SU-DHL-6 (cell line): ENCODE measurements around the gene DOCK3.

ENCODE experiments used
- H2AFZ ChIP-seq: fragments of 200-600 bp; sonication (generic); 2 replicates; pipeline ENCODE4 v1.6.1; 2014; ENCODE audit warnings: low read depth, mild to moderate bottlenecking, moderate library complexity, mixed read lengths, antibody characterized with exemption, low read length; ENCODE audit not compliant: severe bottlenecking
- H3F3A ChIP-seq: fragments of 200-600 bp; shearing (Covaris generic); 2 replicates; pipeline ENCODE4 v1.6.0; 2016; ENCODE audit warnings: antibody characterized with exemption, mild to moderate bottlenecking; ENCODE audit not compliant: insufficient read depth
- H3K27ac ChIP-seq: fragments of 200-600 bp; sonication (generic); 2 replicates; pipeline ENCODE4 v1.5.1; 2016; ENCODE audit warnings: low read depth, mild to moderate bottlenecking, low read length, moderate library complexity, mixed read lengths
- H3K27me3 ChIP-seq: fragments of 200-600 bp; sonication (generic), shearing (Covaris generic); 2 replicates; pipeline ENCODE4 v1.6.0; 2014; ENCODE audit warnings: mild to moderate bottlenecking, low read length
- H3K36me3 ChIP-seq: fragments of 200-600 bp; sonication (generic); 2 replicates; pipeline ENCODE4 v1.6.1; 2014; ENCODE audit warnings: mild to moderate bottlenecking, low read length, mixed read lengths
- H3K4me2 ChIP-seq: fragments of 300-600, 200-600 bp; shearing (Covaris generic), sonication (generic); 2 replicates; pipeline ENCODE4 v1.6.0; 2014; ENCODE audit warnings: low read length, low read depth, mild to moderate bottlenecking; ENCODE audit not compliant: poor library complexity, severe bottlenecking
- H3K4me3 ChIP-seq: fragments of 200-600 bp; sonication (generic); 2 replicates; pipeline ENCODE4 v1.5.1; 2014; ENCODE audit warnings: antibody characterized with exemption, low read length, mild to moderate bottlenecking, mixed read lengths; ENCODE audit not compliant: insufficient read depth, poor library complexity, severe bottlenecking
- H3K79me2 ChIP-seq: fragments of 200-600 bp; sonication (generic); 2 replicates; pipeline ENCODE4 v1.6.1; 2014; ENCODE audit warnings: mild to moderate bottlenecking, low read length, moderate library complexity; ENCODE audit not compliant: insufficient read depth
- H3K9ac ChIP-seq: fragments of 200-600 bp; sonication (generic); 2 replicates; pipeline ENCODE4 v1.7.0; 2014; ENCODE audit warnings: mild to moderate bottlenecking, low read length
- H3K9me2 ChIP-seq: fragments of 200-600 bp; sonication (generic); replicated peaks from 2 replicates; pipeline ENCODE4 v1.6.1; 2014; ENCODE audit warnings: low read length; ENCODE audit not compliant: insufficient read depth
- H3K9me3 ChIP-seq: fragments of 200-600 bp; sonication (generic); 2 replicates; pipeline ENCODE4 v1.6.1; 2014; ENCODE audit warnings: low read length, mixed read lengths; ENCODE audit not compliant: insufficient read depth
- H4K20me1 ChIP-seq: fragments of 200-600 bp; sonication (generic); 2 replicates; pipeline ENCODE4 v1.6.1; 2014; ENCODE audit warnings: low read depth, mild to moderate bottlenecking, antibody characterized with exemption, low read length, moderate library complexity, mixed read lengths
- EZH2phosphoT487 ChIP-seq: fragments of 200-600 bp; sonication (generic), shearing (Covaris generic); conservative IDR thresholded peaks from 2 replicates; pipeline ENCODE4 v1.6.1; 2018; ENCODE audit warnings: mild to moderate bottlenecking, antibody characterized with exemption, low read length, moderate library complexity, mixed read lengths
- TF ChIP-seq, protein P1 (sequence below): fragments of 200-600 bp; sonication (generic); IDR thresholded peaks from one replicate; pipeline ENCODE4 v1.5.1; 2017; ENCODE audit warnings: antibody characterized with exemption, mild to moderate bottlenecking, low read length, moderate library complexity; ENCODE audit not compliant: insufficient read depth, poor library complexity, severe bottlenecking

The DOCK3 gene

GRCh38 chr3:51382076-51382745 is 707.5 kb downstream of the DOCK3 start:
- Histone ChIP-seq H3K4me2 (no peak overlapping the region), H3K4me3 (no peak overlapping the region), H3K79me2 (peaks cover 18% of the 10 kb centered on the region), H3K27me3 (no peaks in the 10 kb centered on the region), H3K9ac (no peak overlapping the region), H3K36me3 (peaks cover 3% of the 10 kb centered on the region; the same call in 1 of the 2 replicates), H3K9me3 (no peaks in the 10 kb centered on the region), H2AFZ (no peak overlapping the region), H4K20me1 (no peaks in the 10 kb centered on the region), H3K27ac (no peak overlapping the region), H3K9me2 (no peaks in the 10 kb centered on the region), H3F3A (peaks cover 11% of the 10 kb centered on the region; the same call in 1 of the 2 replicates)
- TF ChIP-seq, protein P1, sequence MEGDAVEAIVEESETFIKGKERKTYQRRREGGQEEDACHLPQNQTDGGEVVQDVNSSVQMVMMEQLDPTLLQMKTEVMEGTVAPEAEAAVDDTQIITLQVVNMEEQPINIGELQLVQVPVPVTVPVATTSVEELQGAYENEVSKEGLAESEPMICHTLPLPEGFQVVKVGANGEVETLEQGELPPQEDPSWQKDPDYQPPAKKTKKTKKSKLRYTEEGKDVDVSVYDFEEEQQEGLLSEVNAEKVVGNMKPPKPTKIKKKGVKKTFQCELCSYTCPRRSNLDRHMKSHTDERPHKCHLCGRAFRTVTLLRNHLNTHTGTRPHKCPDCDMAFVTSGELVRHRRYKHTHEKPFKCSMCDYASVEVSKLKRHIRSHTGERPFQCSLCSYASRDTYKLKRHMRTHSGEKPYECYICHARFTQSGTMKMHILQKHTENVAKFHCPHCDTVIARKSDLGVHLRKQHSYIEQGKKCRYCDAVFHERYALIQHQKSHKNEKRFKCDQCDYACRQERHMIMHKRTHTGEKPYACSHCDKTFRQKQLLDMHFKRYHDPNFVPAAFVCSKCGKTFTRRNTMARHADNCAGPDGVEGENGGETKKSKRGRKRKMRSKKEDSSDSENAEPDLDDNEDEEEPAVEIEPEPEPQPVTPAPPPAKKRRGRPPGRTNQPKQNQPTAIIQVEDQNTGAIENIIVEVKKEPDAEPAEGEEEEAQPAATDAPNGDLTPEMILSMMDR: no peak
- TF ChIP-seq EZH2phosphoT487: no peak

DNA sequence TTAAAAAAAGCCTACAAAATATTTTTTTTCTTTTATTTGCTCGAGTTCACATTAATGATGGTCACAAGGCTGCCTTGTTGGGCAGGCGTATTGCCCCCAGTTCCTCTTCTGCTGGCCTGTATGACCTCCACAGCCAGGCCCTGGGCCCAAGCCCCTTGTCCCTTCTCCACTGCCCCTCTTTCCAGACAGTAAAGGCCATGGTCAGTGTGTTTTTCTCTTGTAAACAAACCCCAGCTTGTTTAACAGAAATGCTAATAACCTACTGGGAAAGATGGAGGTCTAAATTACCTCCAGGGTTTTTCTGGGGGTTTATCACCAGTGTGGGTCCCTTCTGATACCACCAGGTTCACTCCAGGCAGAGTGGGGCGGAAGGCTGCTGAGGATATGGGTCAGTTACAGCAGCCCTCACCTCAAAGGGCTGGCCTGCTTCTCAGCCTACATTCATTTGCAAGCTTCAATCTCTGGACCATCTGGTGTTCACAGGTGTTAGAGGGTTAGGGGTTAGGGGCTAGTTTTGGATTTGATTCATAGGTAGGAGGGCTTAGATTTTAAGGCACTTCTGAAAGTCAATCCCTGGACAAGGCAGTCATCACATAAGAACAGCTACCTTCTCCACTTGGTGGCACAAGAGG is 708.3 kb downstream of the DOCK3 start:
- Histone ChIP-seq H3K27me3 (no peaks in the 10 kb centered on the region), H3F3A (peaks cover 19% of the 10 kb centered on the region), H3K9ac (peak overlapping the region; percentile 90; the same call in 1 of the 2 replicates), H3K4me3 (no peak overlapping the region), H3K27ac (no peak overlapping the region), H3K4me2 (peak overlapping the region; percentile 84), H3K9me3 (no peaks in the 10 kb centered on the region), H2AFZ (no peak overlapping the region), H3K9me2 (no peaks in the 10 kb centered on the region), H3K79me2 (peaks cover 26% of the 10 kb centered on the region), H4K20me1 (no peaks in the 10 kb centered on the region), H3K36me3 (peaks cover 3% of the 10 kb centered on the region; the same call in 1 of the 2 replicates)
- TF ChIP-seq EZH2phosphoT487: no peak
- TF ChIP-seq, protein P1: no peak

DNA sequence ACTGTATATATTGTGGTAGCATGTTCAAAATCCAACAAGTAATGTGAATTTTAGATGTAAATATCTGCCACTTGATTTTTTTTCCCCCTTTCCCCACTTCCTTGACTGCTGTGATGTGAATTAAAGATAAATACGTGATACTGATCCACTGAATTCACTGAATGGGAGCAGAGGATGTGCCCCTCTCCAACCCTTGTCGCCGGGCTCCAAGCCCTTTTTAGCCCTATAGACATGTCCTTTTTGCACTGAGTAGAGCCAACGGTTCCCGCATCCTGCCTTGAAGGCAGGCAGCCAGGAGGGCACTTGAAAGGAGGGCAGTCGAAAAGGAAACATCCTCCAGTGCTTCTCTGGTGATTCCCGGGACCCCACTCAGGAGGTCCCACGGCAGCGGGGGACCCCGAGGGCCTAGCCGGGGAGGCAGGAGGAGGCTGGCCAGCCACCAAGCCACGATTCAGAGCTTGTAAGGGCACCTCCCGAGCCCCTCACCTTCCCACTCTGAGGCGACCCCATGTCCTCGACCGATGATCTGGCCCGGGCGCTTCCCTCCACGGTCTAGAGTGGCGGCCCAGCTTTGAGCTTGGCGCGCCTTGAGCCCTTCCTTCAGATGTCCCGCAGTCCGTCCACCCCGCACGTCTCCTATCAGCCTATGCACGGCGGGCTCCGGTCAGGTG is 709.5 kb downstream of the DOCK3 start:
- Histone ChIP-seq H3K79me2 (peaks cover 29% of the 10 kb centered on the region), H3K9ac (peak overlapping the region; percentile 90), H3K36me3 (peaks cover 3% of the 10 kb centered on the region; the same call in 1 of the 2 replicates), H3K9me3 (no peaks in the 10 kb centered on the region), H3K4me2 (peak overlapping the region; percentile 84), H4K20me1 (no peaks in the 10 kb centered on the region), H3F3A (peaks cover 30% of the 10 kb centered on the region), H3K27me3 (no peaks in the 10 kb centered on the region), H3K4me3 (peak overlapping the region; percentile 83), H3K27ac (peak overlapping the region; percentile 60), H3K9me2 (no peaks in the 10 kb centered on the region), H2AFZ (peak overlapping the region; percentile 36)
- TF ChIP-seq EZH2phosphoT487: no peak
- TF ChIP-seq, protein P1: no peak
